NCI-H1105 (cell line): ENCODE results near the gene LBX2.
A peak's percentile ranks its signal among the peaks of the same experiment; 100 is the strongest.

Experiments
- DNase-seq: peaks from one replicate; lab custom pipeline; 2025; lab: John Stamatoyannopoulos, UW

LBX2 gene

GRCh38 chr2:74457129-74457548 lies 42.3 kb downstream of the LBX2 start:
- DNase-seq = no peak

- peak; percentile 88 for DNase-seq
These were observed 44.5 kb downstream of the LBX2 start, which contains the start of gene INO80B for GRCh38 chr2:74454654-74455511. Gene INO80B, plus strand, starts transcription at chr2:74455087. Its CDS starts 30 bp downstream, at chr2:74455117.

GRCh38 chr2:74450570-74451190 lies 48.7 kb downstream of the LBX2 start:
- no peak for DNase-seq

GRCh38 chr2:74448771-74449170 lies 50.6 kb downstream of the LBX2 start:
- no peak for DNase-seq
